Natural killer cell (primary cell): ENCODE measurements around the gene ESYT2. TPM values are rescaled to one million over a fixed set of nuclear protein-coding genes. Genes with fewer than 3 reads are reported as not detected.

Experiments used
- ATAC-seq, 3 donors: fragments of 150-1000 bp in 2 of 3; fragments of 200-7000 bp in 1 of 3; cut with Tn5 transposase; 1 replicate in 1 of 3; 2 replicates in 2 of 3; pipeline ENCODE4 v1.10.0; 2021; ENCODE audit warnings: mild to moderate bottlenecking in 2 of 3, moderate library complexity in 2 of 3
- DNase-seq, 2 donors: peaks; one replicate each; pipeline versions ENCODE4 v3.0.0 to v3.0.0-alpha.2; 2013 to 2021; ENCODE audit warnings: mixed read lengths in 1 of 2
- H3K27ac ChIP-seq: one replicate; pipeline ENCODE4 v1.5.1; 2013; ENCODE audit warnings: mild to moderate bottlenecking, low read length
- H3K27me3 ChIP-seq: one replicate; pipeline ENCODE4 v1.6.1; 2013; ENCODE audit warnings: low read length; ENCODE audit not compliant: control insufficient read depth, insufficient read depth
- H3K36me3 ChIP-seq: one replicate; pipeline ENCODE4 v1.6.1; 2013; ENCODE audit warnings: low read length; ENCODE audit not compliant: control insufficient read depth, insufficient read depth
- H3K4me1 ChIP-seq: one replicate; pipeline ENCODE4 v1.6.1; 2013; ENCODE audit warnings: low read length; ENCODE audit not compliant: control insufficient read depth, insufficient read depth
- H3K4me3 ChIP-seq: one replicate; pipeline ENCODE4 v1.5.1; 2013; ENCODE audit warnings: low read length
- H3K9me3 ChIP-seq: one replicate; pipeline ENCODE4 v1.6.1; 2013; ENCODE audit warnings: low read length; ENCODE audit not compliant: control insufficient read depth, insufficient read depth
- H3K27ac Mint-ChIP-seq, 2 donors: one replicate each; pipeline ENCODE4 v1.8.0; 2022; ENCODE audit warnings: mild to moderate bottlenecking in 2 of 2, mixed read lengths in 2 of 2, moderate library complexity in 1 of 2
- H3K27me3 Mint-ChIP-seq, 2 donors: one replicate each; pipeline ENCODE4 v1.8.0; 2022; ENCODE audit warnings: low read depth in 2 of 2, mixed read lengths in 2 of 2
- H3K36me3 Mint-ChIP-seq: one replicate; pipeline ENCODE4 v1.8.0; 2022; ENCODE audit warnings: mixed read lengths
- H3K4me1 Mint-ChIP-seq, 2 donors: one replicate each; pipeline ENCODE4 v1.8.0; 2022; ENCODE audit warnings: mixed read lengths in 2 of 2
- H3K4me3 Mint-ChIP-seq: one replicate; pipeline ENCODE4 v1.8.0; 2022; ENCODE audit warnings: mild to moderate bottlenecking, moderate library complexity, mixed read lengths
- H3K9me3 Mint-ChIP-seq, 2 donors: one replicate each; pipeline ENCODE4 v1.8.0; 2022; ENCODE audit warnings: mixed read lengths in 2 of 2
- CTCF ChIP-seq: fragments of 200-600 bp; IDR thresholded peaks from one replicate; pipeline ENCODE4 v1.8.0; 2022; ENCODE audit warnings: antibody characterized with exemption
- WGBS: methylation state at CpG from one replicate; pipeline ENCODE4 v1.1.7; 2013; ENCODE audit warnings: missing lambda C conversion rate; ENCODE audit not compliant: insufficient coverage; 5-methylcytosine and 5-hydroxymethylcytosine counted together
- intact Hi-C: fragments of 100-400 bp; cut with micrococcal nuclease; formaldehyde crosslinking; loops from one replicate; pipeline ENCODE4 v1.14.2; 2022
- total RNA-seq, 4 donors: library from RNA; stranded (reverse); fragments of 120-200 nt in 1 of 4; gene quantifications; one replicate each; pipeline versions ENCODE4 v1.2.3 to v1.2.4, GENCODE V29; 2013 to 2022

Gene ESYT2
- total RNA-seq, 3 donors from 2014 or later (not counting 1 experiment from before 2014, with no cell fraction given), result 137 to 163 (median 160) TPM

GRCh38 chr7:158778471-158778870 lies 50.8 kb downstream of the ESYT2 start:
- Mint-ChIP-seq H3K27ac (no peak overlapping the region), H3K27me3 (no peaks in the 10 kb centered on the region), H3K9me3 (no peaks in the 10 kb centered on the region), H3K4me3 (no peak overlapping the region), H3K36me3 (no peaks in the 10 kb centered on the region), H3K4me1 (peaks cover 30 to 39% of the 10 kb centered on the region in 2 donors)
- Histone ChIP-seq H3K27me3 (no peaks in the 10 kb centered on the region), H3K36me3 (peaks cover 55% of the 10 kb centered on the region), H3K4me3 (no peak overlapping the region), H3K9me3 (no peaks in the 10 kb centered on the region), H3K27ac (no peak overlapping the region), H3K4me1 (peaks cover 8% of the 10 kb centered on the region)
- DNase-seq, result no peak
- WGBS, result 96% methylated on average over 5 of the region's 6 CpGs
- ATAC-seq, result no peak
- intact Hi-C loops, result no loop called here
- TF ChIP-seq CTCF, result no peak

GRCh38 chr7:158777793-158778192 lies 51.5 kb downstream of the ESYT2 start:
- WGBS, result 73% methylated on average over 8 of the region's 10 CpGs

GRCh38 chr7:158776474-158776873 lies 52.8 kb downstream of the ESYT2 start:
- Histone ChIP-seq H3K4me1 (no peaks in the 10 kb centered on the region), H3K9me3 (no peaks in the 10 kb centered on the region), H3K27ac (no peak overlapping the region), H3K4me3 (no peak overlapping the region), H3K36me3 (peaks cover 41% of the 10 kb centered on the region), H3K27me3 (no peaks in the 10 kb centered on the region)
- peaks cover 30 to 39% of the 10 kb centered on the region in 2 donors for H3K4me1 Mint-ChIP-seq
- WGBS, result 100% methylated on average over 2 of the region's 3 CpGs
- no peak overlapping the region for H3K4me3 Mint-ChIP-seq
- no peak for ATAC-seq
- H3K36me3 Mint-ChIP-seq, result no peaks in the 10 kb centered on the region
- no peak for TF ChIP-seq CTCF
- intact Hi-C loops, result no loop called here
- peak overlapping the region in 1 of 2 donors; percentile 77 for H3K27ac Mint-ChIP-seq
- DNase-seq, result no peak
- H3K9me3 Mint-ChIP-seq, result no peaks in the 10 kb centered on the region
- H3K27me3 Mint-ChIP-seq, result no peaks in the 10 kb centered on the region

More at GRCh38 chr7:158777793-158778192, 51.5 kb downstream of the ESYT2 start:
- Histone ChIP-seq H3K4me1 (peaks cover 2% of the 10 kb centered on the region), H3K36me3 (peaks cover 49% of the 10 kb centered on the region), H3K4me3 (no peak overlapping the region), H3K27ac (no peak overlapping the region), H3K9me3 (no peaks in the 10 kb centered on the region), H3K27me3 (no peaks in the 10 kb centered on the region)
- intact Hi-C loops, result no loop called here
- no peak for TF ChIP-seq CTCF
- ATAC-seq, result peak in 2 of 3 donors; percentile 31 to 37
- H3K4me1 Mint-ChIP-seq, result peaks cover 30 to 39% of the 10 kb centered on the region in 2 donors
- H3K27me3 Mint-ChIP-seq, result no peaks in the 10 kb centered on the region
- peak overlapping the region; percentile 70 to 77 for H3K27ac Mint-ChIP-seq
- no peaks in the 10 kb centered on the region for H3K9me3 Mint-ChIP-seq
- H3K4me3 Mint-ChIP-seq, result no peak overlapping the region
- H3K36me3 Mint-ChIP-seq, result no peaks in the 10 kb centered on the region
- no peak for DNase-seq

- Mint-ChIP-seq H3K4me3 (no peak overlapping the region), H3K27ac (no peak overlapping the region), H3K4me1 (peaks cover 30 to 39% of the 10 kb centered on the region in 2 donors), H3K9me3 (no peaks in the 10 kb centered on the region), H3K27me3 (no peaks in the 10 kb centered on the region), H3K36me3 (no peaks in the 10 kb centered on the region)
- Histone ChIP-seq H3K4me3 (no peak overlapping the region), H3K27ac (no peak overlapping the region), H3K4me1 (no peaks in the 10 kb centered on the region), H3K27me3 (no peaks in the 10 kb centered on the region), H3K9me3 (no peaks in the 10 kb centered on the region), H3K36me3 (peaks cover 31% of the 10 kb centered on the region)
- no peak for TF ChIP-seq CTCF
- 98% methylated on average over 4 of the region's 5 CpGs for WGBS
- no peak for ATAC-seq
- no peak for DNase-seq
- intact Hi-C loops, result no loop called here
These were observed 54.4 kb downstream of the ESYT2 start for GRCh38 chr7:158774952-158775351.
